GOT3 (cell line): ENCODE measurements around the gene SYT3.
"Not testable (repeated sequence)": the region's sequence is repeated elsewhere in the genome, so short reads cannot be mapped to it uniquely, and the experiment has no call there.

Experiments used
- DNase-seq: peaks from one replicate; lab custom pipeline; 2025; ENCODE audit warnings: mixed read lengths; lab: John Stamatoyannopoulos, UW

The SYT3 gene

DNA sequence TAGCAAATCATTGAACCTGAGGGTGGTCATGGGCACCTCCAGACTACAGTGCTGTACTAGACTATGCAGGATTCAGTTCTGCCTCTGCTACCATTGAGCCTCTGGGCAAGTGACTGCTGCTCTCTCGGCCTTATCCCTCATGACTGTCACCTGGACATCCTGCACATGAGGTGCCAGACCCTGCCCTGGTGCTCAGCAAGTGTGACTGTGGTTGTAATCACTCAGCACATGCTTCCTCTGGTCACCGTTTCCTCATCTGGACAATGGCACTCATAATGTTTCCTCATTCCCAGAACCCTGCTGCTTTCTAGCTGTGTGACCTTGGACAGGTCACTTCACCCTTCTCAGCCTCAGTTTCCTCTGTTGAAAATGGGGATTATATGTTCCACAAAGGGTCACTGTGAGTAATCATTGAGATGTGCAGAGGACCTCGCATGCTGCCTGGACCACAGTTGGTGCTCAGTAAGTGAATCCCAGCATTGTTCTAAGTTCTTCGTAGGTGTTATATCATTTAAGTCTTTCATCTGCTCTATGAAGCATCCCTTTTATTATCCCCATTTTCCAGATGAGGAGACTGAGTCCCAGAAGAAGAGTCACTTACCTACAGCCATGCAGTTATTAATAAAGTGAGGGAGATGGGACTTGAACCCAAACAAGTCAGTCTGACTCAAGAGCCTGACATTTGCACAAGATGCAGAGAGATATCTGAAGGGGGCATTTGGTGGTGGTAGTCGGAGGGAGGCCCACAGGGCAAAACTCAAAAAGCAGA is 3.2 kb downstream of the SYT3 start:
- no peak for DNase-seq

DNA sequence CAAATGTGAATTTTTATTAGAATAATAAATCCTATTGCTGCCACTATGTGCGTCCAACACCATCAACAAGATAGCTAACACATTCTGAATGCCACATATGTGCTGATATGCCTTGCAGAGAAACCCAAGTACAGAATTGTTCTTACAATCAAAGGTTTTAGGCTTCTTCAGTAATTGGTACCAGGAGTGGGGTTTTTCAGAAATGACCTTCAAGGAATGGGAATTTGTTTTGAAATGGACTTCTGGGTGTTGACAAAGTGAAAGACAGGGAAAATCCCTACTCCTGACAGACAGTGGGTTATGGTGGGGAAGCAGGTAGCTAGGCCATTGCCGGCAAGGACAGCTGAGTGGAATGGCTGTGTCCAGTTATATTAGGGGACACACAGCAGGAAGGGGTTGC is 5.7 kb downstream of the SYT3 start:
- DNase-seq: no peak

- DNase-seq: no peak
These were observed 6.3 kb downstream of the SYT3 start for GRCh38 chr19:50633359-50633758.

GRCh38 chr19:50632151-50632835 is 7.4 kb downstream of the SYT3 start:
- no peak for DNase-seq

- no peak for DNase-seq
These were observed 9.9 kb downstream of the SYT3 start for GRCh38 chr19:50629801-50630200.

DNA sequence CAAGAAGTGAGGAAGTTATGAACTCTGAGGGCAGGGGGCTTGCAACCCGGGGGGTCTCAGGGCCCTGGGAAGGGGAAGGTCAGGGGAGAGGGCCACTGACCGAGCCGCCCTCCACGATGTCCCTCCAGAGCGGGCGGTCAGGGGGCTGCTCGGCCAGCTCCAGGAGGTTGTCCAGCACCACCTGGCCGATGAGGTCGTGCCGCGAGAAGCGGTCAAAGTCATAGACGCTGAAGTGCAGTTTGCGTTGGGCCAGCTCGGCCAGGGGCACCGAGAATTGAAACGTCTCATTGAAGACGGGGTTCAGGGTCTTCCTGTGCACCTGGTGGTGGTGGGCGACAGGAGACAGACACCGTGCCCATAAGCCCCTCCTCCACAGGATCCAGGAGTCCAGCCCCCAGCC is 10.5 kb downstream of the SYT3 start:
- no peak for DNase-seq

- DNase-seq: no peak
These were observed 11.1 kb downstream of the SYT3 start for GRCh38 chr19:50628551-50628950.

DNA sequence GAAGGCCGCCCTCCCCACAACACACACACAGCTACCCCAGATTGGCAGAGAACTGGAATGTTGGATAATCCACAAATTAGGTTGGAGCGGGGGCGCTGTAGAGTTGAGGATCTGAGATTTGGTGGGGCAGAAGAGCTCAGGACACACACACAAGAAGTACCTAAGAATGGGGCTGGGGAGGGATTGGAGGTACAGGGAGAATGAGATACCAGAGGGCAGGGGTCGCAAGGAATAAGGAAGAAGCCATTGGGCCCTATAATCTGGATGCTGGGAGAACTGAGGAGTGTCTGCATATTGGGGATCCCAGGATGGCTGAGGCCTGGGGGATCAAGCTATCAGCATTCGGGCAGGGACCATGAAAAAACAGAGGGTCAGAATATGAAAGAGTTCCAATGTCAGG is 11.5 kb downstream of the SYT3 start:
- no peak for DNase-seq

DNA sequence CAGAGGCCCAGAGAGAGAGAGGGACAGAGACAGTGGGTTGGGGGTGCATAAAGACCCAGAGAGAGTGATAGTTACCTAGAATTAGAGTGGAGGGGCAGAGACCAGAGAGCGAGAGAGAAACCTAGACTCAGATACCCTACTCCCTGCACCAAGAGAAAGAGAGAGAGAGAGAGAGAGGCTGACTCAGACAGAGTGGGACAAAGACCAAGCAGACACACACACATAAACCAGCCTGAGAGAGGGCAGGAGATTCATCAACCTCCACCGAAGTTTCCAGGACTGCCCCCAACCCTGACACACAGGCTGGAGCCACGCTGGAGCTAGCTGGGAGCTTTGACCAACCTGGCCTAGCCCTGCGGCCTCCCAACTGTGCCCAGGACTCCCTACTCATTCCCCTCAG is 12.9 kb downstream of the SYT3 start:
- DNase-seq: no peak

DNA sequence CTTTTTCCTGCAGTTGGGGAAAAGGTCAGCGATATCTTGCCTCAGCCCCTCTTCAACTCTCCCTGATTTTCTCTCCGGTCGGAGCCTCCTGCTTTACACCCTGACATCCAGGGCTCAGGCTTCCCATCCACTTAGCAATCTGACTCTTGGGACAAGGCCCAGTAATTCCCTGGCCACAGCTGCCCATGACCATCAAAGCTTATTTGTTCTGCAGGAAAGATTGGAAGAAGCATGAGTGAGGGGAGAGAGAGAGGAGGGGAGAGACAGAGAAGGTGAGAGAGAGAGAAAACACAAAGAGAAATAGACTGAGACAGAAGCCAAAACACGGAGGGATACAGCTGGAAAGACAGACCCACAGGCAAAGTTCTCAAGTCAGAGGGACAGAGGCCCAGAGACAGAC is 13.7 kb downstream of the SYT3 start:
- no peak for DNase-seq

DNA sequence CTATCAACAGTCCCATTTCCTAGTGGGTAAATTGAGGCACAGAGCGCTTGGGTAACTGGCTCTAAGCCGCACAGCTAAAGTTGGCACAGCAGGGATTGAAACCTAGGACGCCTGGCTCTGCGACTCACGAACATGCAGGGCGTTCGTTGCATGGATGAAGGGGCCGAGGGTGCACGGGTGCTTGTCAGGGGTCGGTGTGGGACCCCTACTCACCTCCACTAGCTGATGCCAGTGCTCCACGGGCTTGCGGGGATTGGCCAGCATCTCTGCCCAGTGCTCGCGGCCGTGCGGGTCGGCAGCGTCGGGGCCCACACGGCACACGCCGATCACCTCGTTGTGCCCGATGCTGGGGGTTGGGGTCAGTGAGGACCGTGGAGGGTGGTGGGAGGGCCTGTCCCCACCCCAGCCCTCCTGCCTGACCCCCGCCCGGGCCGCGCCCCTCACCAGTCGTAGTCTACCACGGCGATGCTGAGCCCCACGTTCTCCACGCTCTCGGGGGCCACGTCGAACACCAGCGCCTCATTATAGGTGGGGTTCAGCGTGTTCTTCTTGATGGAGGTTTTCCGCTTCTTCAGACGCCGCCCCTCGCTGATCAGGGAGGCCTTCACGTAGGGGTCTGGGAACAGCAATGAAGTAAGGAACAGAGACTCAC is 14.6 kb downstream of the SYT3 start:
- no peak for DNase-seq

DNA sequence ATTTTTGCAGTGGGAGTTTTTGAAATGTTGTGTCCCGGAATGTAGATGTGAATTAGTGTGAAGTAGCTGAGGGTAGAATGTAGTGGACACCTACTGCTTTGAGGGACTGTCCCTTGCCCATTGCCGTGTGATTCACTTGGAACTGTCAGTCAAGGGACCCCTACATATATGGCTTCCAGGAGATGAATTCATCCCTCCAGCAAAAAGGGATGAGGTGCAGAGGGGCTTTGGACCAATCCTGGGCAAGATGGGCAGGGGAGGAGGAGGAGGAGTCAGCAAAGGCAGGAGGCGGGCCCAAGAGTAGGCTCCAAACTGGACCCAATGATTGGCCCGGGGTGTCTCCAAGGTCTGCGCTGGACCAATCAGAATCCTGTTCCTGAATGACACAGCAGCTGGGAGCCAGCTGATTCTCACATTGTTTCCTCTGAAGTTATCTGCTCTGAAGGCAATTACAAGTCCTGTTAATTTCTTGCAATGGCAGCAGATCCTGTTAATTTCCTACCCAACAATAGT is 19.2 kb downstream of the SYT3 start:
- DNase-seq: not testable (repeated sequence)

DNA sequence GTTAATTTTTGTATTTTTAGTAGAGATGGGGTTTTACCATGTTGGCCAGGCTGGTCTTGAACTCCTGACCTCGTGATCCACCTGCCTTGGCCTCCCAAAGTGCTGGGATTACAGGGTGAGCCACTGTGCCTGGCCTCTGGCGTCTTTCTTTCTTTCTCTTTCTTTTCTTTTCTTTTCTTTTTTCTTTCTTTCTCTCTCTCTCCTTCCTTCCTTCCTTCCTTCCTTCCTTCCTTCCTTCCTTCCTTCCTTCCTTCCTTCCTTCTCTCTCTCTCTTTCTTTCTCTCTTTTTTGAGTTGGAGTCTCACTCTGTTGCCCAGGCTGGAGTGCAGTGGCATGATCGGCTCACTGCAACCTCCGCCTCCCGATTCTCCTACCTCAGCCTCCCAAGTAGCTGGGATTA is 20.5 kb downstream of the SYT3 start:
- not testable (repeated sequence) for DNase-seq

GRCh38 chr19:50618379-50618778 is 21.3 kb downstream of the SYT3 start:
- not testable (repeated sequence) for DNase-seq

GRCh38 chr19:50612504-50613404 is 26.9 kb downstream of the SYT3 start:
- DNase-seq: not testable (repeated sequence)

DNA sequence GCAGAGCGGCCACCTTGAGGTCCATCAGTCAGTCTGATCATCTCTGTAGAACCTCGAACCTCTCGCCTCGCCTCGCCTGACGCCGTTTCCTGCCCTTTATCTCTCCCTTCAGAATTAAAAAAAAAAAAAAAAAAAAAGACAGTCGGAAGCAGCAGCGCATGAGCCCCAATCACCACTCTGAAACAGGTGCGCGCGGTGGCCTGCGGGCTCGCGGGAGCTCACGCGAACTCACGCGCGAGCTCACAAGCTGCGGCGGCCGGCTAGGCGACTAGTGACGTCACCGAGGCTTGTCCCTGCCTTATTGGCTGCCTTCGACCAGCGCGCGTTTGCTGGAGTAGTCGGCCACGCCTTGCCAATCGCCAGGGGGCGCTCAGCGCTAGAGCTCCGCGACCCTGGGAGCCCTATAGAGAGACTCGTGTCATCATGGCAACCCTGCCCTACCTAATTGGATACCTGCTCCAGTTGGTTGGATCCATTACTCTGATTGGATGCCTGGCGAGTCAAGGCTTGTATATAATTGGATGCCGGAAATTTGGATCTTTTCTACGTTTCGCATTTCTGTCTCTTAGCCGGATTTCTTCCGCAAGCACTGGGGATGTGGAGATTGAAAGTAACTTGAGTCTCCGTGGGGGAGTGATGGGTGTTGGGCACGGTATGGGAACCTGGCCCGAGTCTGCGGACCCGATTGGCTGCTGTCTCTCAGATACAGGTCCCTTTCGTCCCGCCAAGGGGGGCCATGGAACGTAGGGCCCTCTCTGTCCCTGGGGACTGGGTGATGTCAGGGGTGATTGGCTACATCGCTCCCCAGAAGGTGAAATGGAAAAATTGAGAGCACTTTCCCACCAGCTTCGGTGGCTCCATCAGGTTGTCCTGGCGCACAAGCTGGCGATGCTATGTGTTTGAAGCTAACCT is 31.6 kb downstream of the SYT3 start:
- peak; percentile 35 for DNase-seq

- no peak for DNase-seq
These were observed 32.3 kb downstream of the SYT3 start for GRCh38 chr19:50607388-50607787.

- not testable (repeated sequence) for DNase-seq
These were observed 33.4 kb downstream of the SYT3 start for GRCh38 chr19:50606059-50606836.

- not testable (repeated sequence) for DNase-seq
These were observed 35.2 kb downstream of the SYT3 start for GRCh38 chr19:50604264-50605073.
